T follicular helper cell (primary cell): ENCODE measurements around the gene ZKSCAN2.

Experiments
- DNase-seq: peaks from one replicate; pipeline ENCODE4 v3.0.0-alpha.2; 2020; ENCODE audit warnings: low read depth
- total RNA-seq, 2 experiments: gene quantifications; one replicate each; lab custom pipeline; 2026; lab: John Stamatoyannopoulos, UW

Gene ZKSCAN2
- 12.8 to 15.2 reads per million in 2 experiments for total RNA-seq

DNA sequence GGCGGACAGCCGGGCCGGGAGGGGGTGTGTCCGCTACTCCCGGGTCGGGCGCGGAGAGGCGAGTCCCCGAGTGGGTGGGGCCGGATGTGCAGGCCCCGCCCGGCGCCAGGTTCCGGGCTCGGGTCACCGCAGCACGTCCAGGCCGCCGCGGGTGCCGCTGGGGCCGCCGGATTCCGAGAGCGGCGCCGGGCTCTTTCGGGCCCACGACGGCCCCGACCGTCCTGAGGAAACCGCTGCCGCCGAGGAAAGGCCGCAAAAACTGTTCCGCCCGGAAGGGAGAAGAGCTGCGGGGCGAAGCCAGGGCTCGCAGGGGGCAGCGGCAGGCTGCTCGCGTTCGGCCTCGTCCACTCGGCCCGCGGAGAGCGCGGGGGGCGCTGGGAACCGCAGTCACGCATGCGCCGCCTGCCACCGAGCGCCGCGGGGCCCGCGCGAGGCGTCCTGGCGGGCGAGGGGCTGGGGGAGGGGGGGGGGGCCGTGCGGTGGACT is at the start of gene ZKSCAN2:
Gene ZKSCAN2 (minus strand): TSS at position 376 of the 486 bp plus-strand sequence. CDS start 718 bp downstream, outside the sequence.
- DNase-seq = peak; percentile 67

DNA sequence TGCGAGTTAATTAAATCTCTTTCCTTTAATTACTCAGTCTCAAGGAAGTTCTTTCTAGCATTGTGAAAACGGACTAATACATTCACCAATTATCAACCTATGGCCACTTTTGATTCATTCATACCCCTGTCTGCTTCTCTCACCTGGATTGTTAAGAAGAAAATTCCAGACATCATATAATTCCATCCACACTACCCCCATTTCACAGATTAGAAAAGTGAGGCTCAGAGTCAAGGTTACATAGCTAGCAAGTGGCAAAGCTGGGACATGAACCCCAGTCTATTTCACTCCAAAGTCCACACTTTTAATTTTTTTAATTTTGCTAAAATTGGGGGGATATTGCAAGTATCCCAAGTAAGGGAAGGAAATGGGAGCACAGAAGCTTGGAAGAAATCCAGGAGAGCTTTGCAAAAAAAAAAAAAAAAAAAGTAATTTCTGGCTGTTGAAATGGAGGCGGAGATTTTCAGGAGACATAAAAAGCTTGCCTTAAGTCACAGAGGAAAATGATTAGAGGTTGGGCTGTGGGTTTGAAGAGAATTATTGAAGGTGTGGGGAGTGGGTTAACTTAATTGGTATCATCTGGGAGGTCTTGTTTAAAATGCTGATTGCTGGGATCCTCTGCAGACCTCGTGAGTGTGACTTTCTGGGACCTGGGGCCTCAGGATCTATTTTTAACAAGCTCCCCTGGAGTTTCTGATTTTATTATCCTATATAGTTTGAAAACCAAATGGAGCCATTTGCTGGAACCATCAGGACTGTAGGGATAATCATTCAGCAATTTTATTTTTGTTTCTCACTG is 42.3 kb upstream of the ZKSCAN2 start:
- no peak for DNase-seq

DNA sequence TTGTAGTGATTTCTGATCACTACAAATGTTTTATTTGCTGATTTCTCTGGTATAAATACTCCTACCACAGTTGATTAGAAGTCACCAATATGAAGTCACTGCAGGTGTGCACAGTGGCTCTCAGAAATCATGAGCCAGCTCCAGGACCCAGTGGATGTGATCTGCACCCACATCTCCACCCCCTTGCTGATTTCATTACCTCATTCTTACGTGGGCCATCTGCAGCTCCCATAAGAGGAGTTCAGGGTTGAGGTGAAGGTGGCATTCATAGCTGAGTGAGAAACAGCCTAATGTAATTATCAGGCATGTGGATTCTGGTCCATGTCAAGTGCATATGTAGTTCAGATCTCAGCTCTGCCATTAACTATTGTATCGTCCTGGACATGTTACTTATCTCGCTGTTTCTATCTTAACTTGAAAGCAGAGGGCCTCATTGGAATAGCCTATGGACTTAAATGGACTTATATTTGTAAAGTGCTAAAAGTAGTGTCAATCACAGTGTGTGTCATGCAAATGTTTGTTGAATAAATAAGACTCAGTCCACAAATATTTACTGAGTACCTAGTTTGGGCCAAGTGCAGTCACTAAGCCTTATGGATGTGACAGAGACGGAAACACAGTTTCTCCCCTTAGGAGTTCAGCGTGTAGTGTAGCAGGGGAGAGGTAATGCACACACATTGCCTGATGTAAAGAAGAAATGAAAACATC is 40.7 kb upstream of the ZKSCAN2 start:
- DNase-seq = no peak

DNA sequence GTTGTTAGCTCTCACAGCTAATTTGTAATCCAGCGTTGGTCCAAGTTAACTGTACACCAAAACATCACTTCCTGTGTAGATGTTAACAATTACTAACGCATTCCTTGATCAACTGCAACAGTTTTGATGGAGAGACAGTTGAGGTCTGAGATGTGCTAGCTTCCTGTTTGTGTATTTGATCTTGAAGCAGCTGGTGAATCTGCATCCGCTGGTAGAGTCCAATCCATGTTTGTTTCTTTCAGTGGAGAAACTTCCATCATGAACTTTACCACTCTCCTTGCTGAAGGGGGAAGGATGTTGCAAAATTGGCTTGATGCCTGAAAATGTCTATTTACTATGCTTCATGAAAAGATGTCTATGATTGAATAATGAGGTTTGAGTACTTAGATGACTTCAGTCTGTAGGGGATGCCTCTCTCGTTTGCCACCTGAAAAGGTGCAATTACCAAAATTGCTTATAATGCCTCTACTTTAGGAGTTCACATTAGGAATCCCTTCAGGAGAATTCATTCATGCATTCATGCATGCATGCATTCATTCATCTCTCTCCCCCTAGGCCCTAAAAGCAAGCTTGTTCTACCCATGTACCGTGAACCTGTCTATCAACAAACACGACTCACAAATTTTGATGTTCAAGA is 39.6 kb upstream of the ZKSCAN2 start:
- no peak for DNase-seq

DNA sequence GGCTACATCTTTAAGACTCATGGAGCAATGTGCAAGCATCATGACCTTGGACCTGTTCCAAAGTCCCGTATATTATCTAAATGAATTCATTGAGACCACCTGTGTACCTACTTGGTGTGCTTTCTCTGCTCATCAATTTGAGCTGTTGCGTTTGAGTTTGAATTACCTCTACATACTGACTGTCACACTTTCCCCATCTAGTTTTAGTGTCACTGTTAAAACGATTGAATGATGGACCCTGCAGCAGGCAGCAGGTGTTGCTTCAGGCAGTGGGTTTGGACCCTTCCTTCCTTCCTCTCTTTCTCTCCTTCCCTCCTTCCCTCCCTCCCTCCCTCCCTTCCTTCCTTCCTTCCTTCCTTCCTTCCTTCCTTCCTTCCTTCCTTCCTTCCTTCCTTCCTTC is 33.9 kb upstream of the ZKSCAN2 start:
- DNase-seq = no peak

DNA sequence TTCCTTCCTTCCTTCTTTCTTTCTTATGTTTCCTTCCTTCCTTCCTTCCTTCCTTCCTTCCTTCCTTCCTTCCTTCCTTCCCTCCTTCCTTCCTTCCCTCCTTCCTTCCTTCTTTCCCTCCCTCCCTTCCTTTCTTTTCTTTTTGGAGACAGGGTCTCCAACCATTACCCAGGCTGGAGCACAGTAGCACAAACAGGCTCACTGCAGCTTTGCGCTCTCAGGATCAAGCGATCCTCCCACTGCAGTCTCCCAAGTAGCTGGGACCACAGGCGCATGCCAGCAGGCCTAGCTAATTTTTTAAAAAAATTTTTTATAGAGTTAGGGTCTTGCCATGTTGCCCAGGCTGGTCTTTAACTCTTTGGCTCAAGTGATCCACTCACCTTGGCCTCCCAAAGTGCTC is 31.8 kb upstream of the ZKSCAN2 start:
- DNase-seq = no peak

DNA sequence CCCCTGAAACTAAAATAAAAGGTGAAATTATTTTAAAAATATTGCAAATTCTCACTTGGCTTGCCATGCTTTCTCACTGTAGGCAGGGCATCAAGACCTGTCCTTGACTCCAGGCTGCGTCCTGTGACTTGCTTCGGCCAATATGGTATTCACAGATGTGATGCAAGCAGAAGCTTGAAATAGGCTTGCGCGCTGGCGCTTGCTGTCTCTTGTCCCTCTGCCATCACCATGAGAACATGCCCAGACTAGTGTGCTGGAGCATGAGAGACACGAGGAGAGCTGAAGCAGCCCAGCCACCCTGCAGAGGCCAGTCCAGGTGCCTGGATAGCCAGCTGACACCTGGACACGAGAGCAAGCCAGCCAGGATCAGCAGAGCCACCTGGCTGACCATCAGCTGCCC is 21.8 kb upstream of the ZKSCAN2 start:
- no peak for DNase-seq

DNA sequence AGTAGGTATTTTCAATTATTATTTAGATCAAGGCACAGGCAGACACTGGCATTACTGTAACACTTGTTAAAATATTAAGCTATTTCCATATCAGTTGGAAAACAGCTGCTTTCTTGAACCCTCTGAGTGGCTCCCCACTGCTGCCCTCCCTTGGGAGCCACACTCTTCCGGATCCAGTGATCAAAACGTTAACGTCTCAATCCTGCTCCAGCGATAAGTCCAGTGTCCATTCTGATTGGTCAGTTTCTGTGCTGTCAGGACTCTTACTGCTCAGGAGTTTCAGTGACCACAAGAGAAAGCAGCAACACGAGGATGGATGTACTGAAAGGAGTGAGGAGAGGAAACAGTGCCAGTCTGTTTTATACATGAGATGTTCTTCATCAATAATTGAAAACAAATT is 13.8 kb upstream of the ZKSCAN2 start:
- no peak for DNase-seq

DNA sequence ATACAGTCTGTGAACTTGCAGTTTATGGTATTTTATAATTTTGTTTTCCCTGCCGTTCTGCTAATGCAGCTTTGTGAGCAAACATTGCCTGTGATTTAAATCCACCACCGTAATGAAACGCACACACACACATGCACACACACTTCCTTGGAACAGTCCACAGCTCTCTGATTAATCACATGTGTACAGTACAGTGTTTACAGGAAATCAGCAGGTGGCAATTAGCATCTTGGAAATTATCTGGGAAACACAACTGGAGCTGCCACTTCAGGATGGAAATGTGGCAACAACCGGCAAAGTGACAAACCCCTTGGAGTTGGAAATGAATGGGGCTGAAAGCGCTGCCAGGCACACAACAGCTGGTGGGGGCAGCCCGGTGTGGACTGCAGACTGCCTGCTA is 12.9 kb upstream of the ZKSCAN2 start:
- DNase-seq = no peak

DNA sequence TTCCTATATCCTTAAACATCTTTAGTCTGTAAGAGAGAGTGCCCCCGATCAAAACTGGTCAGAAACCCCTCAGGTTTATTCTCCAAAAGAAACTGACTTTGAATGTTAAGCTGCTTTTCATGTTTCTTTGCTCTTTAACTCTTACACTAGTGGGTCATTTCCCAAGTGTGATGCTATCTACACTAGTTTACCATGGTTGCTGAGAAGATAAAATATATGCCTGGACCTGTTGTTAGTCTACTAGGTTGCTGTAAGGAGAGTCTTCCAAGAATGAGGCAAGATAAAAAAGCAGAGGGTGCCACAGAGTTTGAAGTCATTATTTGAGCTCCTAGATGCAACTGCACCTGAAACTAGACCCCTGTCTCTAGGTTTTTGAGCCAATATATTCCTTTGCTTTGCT is 12.2 kb upstream of the ZKSCAN2 start:
- DNase-seq = no peak

DNA sequence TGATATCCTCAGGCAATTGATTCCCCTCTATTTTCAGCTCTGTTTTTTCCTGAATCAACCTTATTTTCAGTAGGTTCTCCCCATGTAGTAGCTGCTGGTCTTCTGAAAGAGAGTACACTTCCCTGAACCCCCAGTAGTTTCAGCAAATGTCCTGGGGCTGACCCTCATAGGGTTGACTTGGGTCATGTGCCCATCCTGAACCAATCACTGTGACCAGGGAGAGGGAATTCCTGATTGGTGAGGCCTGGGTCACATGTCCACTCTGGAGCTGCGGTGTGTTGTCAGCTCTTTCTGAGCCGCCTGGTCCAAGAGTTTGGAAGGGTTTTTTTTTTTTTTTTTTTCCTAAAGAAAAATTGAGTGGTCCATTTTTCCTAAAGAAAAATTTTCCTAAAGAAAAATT is 8.3 kb upstream of the ZKSCAN2 start:
- DNase-seq = no peak

DNA sequence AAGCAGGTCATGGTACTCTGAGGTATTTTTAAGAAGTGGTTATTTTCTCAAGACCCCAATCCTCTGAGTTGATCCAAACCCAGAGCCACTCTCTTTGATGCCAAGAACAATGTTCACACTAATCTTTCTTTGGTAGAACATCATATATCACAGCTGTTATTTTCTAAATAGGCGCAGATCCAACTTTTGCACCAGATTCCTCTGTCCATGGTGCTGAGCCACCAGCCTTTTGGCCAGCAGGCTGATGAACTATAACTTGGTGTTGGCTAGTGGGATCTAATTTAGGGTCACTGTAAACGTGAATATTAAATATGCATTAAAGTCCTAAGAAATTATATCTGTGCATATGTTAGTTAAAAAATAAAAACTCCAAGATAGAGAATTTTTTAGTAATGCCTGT is 7.0 kb upstream of the ZKSCAN2 start:
- no peak for DNase-seq

DNA sequence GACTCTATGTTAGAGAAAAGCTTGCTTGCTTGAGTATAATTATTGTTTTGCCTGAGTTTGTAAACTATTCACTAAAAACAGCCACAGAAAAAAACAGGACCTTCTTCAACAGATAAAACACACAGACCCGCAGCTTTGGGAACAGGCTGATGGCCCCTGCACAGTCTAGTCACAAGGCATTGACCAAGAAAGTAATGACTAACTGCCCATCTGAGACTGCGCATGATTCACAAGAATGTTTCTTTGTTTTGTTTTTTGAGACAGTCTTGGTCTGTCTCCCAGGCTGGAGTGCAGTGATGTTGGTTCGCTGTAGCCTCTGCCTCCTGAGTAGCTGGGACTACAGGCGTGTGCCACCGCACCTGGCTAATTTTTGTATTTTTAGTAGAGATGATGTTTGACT is 2.8 kb upstream of the ZKSCAN2 start:
- no peak for DNase-seq

DNA sequence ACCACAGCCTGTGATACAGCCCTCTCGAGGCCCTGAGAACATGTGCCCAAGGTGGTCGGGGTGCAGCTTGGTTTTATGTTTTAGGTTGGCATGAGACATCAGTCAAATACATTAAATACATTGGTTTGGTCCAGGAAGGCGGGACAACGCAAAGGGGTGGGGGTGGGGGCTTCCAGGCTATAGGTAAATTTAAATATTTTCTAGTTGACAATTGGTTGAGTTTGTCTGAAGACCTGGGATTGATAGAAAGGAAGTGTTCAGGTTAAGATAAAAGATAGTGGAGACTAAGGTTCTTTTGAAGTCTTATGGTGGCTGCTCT is 1.2 kb upstream of the ZKSCAN2 start:
- DNase-seq = no peak

DNA sequence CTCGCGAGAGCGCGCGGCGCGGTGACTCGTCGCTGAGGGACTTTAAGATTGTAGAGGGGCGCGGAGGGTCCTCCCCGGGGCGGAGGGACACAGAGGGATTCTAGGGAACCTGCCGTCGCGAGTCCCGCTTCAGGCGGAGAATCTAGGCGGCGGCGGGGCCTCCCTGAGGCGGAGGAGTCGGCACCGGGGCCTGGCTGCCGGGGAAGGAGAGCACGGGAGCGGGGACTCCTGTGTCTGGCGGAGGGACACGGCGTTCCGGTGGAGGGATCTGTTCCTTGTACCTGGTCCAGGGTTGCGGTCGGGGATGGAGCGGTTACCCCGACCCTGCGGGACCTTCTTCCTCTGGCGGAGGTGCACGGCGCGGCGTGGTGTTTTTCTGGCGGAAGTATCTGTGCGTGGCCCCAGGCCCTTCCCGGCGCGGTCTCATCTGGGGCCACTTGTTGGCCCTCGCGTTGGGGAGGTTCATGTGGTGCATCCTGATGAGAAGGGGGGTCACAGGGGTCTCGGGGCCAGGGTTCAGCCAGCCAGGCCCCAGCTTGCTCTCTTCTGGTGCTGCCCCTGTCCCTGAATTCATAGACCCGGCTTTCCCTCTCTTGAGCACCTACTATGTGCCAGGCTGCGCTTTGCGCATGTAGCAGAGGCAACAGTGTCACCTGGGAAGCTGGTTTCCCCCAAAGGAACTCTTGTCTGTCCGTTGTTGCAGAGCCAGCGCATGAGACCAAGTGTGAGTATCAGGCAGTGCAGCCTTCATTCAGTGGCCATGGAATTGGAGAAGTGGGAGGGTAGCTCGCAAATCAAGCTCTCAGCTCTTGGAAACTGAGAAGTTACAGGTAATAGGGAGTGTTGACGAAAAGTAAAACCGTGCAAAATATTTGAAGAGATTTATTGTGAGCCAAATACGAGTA is 563 bp upstream of the ZKSCAN2 start:
- DNase-seq = peak; percentile 69

DNA sequence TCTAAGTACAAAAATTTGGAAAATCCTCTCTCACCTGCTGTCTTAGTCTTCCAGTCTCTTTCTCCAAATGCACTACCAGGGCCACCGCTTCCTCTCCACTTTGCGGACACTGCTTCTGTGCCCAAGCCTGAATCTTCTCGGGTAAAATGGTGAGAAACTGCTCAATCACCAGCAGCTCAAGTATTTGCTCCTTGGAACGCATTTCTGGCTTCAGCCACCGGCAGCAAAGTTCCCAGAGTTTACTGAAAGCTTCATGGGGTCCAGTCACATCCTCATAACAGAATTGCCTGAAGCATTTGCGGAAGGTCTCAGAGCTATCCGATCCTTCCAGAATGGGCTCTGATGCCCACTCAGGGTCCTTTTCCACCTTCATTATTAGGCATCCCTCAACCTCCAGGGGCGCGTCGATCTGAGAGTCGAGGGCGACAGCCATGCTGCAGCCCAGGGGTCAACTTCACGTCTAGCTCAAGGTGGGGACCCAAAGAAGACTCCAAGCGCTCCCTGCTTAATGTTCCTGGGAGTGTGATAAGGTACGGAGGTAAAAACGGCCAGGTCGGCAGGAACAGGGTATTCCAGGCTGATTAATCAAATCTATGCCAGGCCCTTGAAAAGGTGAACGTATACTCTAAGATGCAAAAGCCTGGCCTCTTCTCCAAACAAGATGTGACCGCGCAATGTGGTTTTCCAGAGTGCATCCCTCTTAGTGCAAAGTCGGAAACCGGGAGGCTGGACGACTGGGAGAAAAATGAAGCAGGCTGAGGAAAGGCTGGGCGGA is 763 bp downstream of the ZKSCAN2 start:
- DNase-seq = no peak

DNA sequence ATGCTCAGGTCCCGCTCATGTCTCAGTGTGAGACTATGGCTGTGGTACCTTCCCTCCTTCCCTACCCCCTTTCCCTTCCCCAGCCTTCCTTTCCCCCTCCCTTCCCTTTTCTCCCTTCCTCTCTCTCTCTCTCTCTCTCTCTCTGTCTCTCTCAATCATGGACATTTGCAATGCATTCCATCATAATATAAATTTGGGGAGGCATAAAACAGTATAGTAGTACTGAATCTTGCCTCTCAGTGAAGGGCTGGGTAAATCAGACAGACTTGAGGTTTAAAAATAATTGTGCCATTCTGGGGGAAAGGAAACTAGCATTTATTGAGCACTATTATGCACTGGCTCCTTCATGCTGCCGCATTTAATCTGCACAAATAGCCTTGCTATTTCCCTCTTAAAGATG is 4.3 kb downstream of the ZKSCAN2 start:
- no peak for DNase-seq

DNA sequence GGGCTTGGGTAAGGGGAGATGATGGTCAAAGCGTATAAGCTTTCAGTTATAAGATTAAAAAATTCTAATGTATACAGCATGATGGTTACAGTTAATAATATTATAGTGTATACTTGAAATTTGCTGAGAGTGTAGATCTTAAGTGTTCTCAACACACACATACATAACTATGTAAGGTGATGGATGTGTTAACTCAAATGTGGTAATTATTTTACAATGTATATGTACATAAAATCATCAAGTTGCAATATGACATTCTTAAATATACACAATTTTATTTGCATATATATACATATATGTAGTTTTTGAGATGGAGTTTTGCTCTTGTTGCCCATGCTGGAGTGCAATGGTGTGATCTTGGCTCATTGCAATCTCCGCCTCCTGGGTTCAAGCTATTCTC is 7.2 kb downstream of the ZKSCAN2 start:
- DNase-seq = no peak

DNA sequence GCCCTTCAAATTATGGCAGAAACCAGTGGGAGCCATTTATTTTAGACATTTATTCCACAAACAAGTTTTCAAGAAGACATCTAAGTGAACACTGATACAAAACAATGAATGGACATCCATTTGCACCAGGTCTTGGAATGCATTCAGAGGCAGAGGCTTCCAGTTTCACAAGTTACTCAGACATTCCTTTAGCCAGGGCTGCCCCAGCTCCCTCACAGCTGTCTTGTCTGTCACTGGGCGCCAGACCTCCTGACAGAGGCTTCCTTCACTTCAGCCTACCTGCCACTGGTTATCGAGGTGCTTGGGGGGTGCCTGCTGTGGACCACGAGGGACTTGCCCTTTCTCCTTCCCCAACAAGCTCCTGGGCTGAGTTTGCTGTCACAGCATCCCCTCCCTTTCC is 21.7 kb downstream of the ZKSCAN2 start:
- no peak for DNase-seq

DNA sequence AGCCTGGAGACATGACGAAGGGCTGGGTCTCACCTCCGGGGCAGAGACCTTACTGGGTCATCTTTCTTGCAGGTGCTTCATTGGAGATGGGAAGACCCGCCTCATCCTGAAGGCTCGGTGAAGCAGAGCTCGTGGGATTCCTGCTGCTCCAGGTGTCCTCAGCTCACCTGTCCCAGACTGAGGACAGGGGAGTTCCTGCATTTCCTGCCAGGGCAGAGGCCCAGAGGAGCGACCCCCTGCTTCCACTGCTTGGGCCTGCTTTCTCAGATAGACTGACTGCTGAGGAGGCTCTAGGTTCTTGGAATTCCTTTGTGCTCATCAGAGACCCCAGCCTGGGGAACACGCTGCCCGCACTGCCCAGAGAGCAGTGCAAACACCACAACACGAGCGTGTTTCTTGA is 29.3 kb downstream of the ZKSCAN2 start:
- DNase-seq = no peak

DNA sequence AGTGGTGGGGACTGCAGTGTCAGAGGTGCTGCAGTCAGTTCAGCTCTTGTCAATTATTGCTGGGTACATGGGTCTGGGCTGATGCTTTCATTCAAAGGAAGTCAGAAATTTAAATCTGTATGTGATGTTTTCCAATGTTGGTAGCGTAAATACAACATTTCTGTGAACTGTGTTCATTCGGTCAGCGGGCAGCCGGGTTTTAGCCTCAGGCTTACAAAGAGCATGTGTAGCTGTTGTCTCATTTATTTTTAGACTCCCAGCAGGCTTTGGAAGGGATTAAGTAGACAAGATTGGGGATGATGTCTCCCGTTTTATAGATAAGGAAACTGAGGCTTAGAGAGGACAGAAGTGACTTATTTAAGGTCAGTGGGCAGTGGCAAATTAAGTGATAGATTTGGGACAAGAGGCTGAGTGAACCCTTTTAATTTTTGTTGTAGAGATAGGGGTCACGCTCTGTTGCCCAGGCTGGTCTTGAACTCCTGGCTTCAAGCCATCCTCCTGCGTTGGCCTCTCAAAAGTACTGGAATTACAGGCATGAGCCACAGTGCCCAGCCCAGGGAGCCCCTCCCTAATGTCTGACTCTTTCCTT is 32.8 kb downstream of the ZKSCAN2 start:
- no peak for DNase-seq
